CD4-positive, alpha-beta T cell (primary cell): Measurements from ENCODE around the gene COL17A1. TPM values are rescaled to one million over a fixed set of nuclear protein-coding genes. Genes with fewer than 3 reads are reported as not detected.

ENCODE experiments used
- ATAC-seq: fragments of 200-7000 bp; cut with Tn5 transposase; one replicate; pipeline ENCODE4 v1.10.0; 2022; ENCODE audit warnings: mild to moderate bottlenecking; ENCODE audit not compliant: poor library complexity
- CTCF ChIA-PET: fragments of 350-600 bp; sonication (Branson Sonifier 250); formaldehyde crosslinking; loops from one replicate; lab custom pipeline; 2021; ENCODE audit warnings: antibody characterized with exemption, inconsistent platforms; lab: Charles Lee
- POLR2A ChIA-PET: fragments of 350-600 bp; sonication (Branson Sonifier 250); formaldehyde crosslinking; loops from one replicate; lab custom pipeline; 2021; ENCODE audit warnings: antibody characterized with exemption, inconsistent platforms; lab: Charles Lee
- DNase-seq, 14 experiments: peaks; one replicate each; pipeline ENCODE4 v3.0.0-alpha.2; 2013 to 2020; ENCODE audit warnings: mixed read lengths in 2 of 14
- H3K27ac ChIP-seq, 2 donors: one replicate each; pipeline versions ENCODE4 v1.5.1 to v1.7.0; 2013; ENCODE audit warnings: low read length in 2 of 2, low read depth in 1 of 2, mild to moderate bottlenecking in 1 of 2
- H3K27me3 ChIP-seq, 2 experiments: 1 replicate in 1 of 2; 2 replicates in 1 of 2; pipeline versions ENCODE4 v1.6.1 to v1.7.0; 2013; ENCODE audit warnings: low read length in 2 of 2, control low read depth in 1 of 2, mild to moderate bottlenecking in 1 of 2, moderate library complexity in 1 of 2; ENCODE audit not compliant: insufficient read depth in 2 of 2, control insufficient read depth in 1 of 2
- H3K36me3 ChIP-seq: one replicate; pipeline ENCODE4 v1.6.1; 2013; ENCODE audit warnings: low read length, control low read depth; ENCODE audit not compliant: insufficient read depth
- H3K4me1 ChIP-seq: one replicate; pipeline ENCODE4 v1.6.1; 2013; ENCODE audit warnings: low read length, control low read depth; ENCODE audit not compliant: insufficient read depth
- H3K4me3 ChIP-seq: one replicate; pipeline ENCODE4 v1.5.1; 2013; ENCODE audit warnings: mild to moderate bottlenecking, low read length, moderate library complexity
- H3K9me3 ChIP-seq, 2 experiments: 1 replicate in 1 of 2; 2 replicates in 1 of 2; pipeline versions ENCODE4 v1.6.1 to v1.7.0; 2013; ENCODE audit warnings: low read length in 2 of 2, mild to moderate bottlenecking in 2 of 2, control low read depth in 1 of 2, moderate library complexity in 1 of 2; ENCODE audit not compliant: control insufficient read depth in 1 of 2, insufficient read depth in 1 of 2
- H3K27ac Mint-ChIP-seq: one replicate; pipeline ENCODE4 v1.8.0; 2020; ENCODE audit warnings: mixed read lengths
- H3K27me3 Mint-ChIP-seq: one replicate; pipeline ENCODE4 v1.8.0; 2021; ENCODE audit warnings: mixed read lengths
- H3K36me3 Mint-ChIP-seq: one replicate; pipeline ENCODE4 v1.8.0; 2021; ENCODE audit warnings: low read depth, mixed read lengths
- H3K4me1 Mint-ChIP-seq: one replicate; pipeline ENCODE4 v1.8.0; 2021; ENCODE audit warnings: low read depth, mixed read lengths
- H3K4me3 Mint-ChIP-seq: one replicate; pipeline ENCODE4 v1.8.0; 2020; ENCODE audit warnings: mild to moderate bottlenecking, mixed read lengths
- H3K9me3 Mint-ChIP-seq: one replicate; pipeline ENCODE4 v1.8.0; 2020; ENCODE audit warnings: mixed read lengths
- intact Hi-C, 2 experiments: fragments of 100-400 bp; cut with DNase I in 1 of 2; cut with micrococcal nuclease in 1 of 2; formaldehyde crosslinking; loops; one replicate each; pipeline versions ENCODE4 v1.15.1 to v1.9.0; 2023 to 2025; cut with DNase I, micrococcal nuclease
- total RNA-seq, 174 experiments: library from RNA in 2 of 174; stranded (reverse) in 2 of 174; gene quantifications; one replicate each; pipeline ENCODE4 v1.2.3 and lab custom pipeline; 2021 to 2026
- TF ChIP-seq, protein P1 (sequence below): fragments of 200-600 bp; IDR thresholded peaks from one replicate; pipeline ENCODE4 v1.8.0; 2022; ENCODE audit warnings: antibody characterized with exemption, mild to moderate bottlenecking

The COL17A1 gene
- total RNA-seq, 2 experiments from 2014 or later = not detected

DNA sequence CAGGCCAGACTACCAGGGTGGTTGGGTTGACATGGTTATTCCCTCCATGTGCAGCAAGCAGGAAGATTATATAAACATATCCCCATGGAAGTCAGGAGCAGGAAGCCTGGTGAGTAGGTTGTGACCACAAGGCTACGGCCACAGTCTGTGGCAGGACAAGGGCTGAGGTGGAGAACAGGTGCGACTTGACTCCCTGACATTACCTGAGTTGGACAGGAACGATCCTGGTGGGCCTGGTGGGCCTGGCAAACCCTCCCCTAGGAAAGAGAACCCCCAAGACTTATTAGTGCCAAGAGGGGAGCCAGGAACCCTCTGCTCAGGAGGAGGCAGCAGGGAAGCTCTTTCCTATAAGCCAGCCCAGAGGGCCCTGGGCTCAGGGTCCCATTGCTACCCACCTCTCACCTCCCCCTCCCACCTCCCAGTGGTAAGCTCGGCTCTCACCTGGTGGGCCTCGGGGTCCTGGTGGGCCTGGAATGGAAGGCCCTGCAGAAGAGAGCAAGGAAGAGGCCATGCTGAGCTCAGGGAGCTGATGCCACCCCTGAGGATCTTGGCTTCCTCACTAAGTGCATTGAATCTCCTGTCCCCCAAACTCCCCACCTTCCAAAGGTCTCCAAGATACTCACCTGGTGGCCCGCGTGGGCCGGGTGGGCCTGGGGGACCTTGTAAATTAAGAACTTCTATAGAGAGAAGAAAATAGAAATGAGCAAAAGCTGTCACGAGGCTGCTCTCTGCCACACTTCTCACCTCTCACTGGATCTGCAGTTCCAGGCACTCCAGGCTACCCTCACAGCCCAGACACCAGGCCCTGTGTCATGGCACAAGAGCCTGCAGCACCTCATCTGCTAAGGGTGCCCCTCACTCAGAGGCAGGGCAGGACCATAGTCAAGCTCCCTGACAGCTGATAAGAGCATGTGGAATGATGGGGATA lies 44.6 kb downstream of the COL17A1 start:
- intact Hi-C loops = no loop called here
- Histone ChIP-seq H3K9me3 (no peaks in the 10 kb centered on the region), H3K27me3 (no peaks in the 10 kb centered on the region), H3K4me3 (no peak overlapping the region), H3K4me1 (no peaks in the 10 kb centered on the region), H3K27ac (no peak overlapping the region), H3K36me3 (no peaks in the 10 kb centered on the region)
- POLR2A ChIA-PET = no interaction called here
- no peak overlapping the region for H3K4me3 Mint-ChIP-seq
- H3K27ac Mint-ChIP-seq = no peak overlapping the region
- CTCF ChIA-PET = no interaction called here
- H3K36me3 Mint-ChIP-seq = no peaks in the 10 kb centered on the region
- DNase-seq (no peak), ATAC-seq (no peak)
- H3K4me1 Mint-ChIP-seq = no peaks in the 10 kb centered on the region
- no peaks in the 10 kb centered on the region for H3K9me3 Mint-ChIP-seq
- no peaks in the 10 kb centered on the region for H3K27me3 Mint-ChIP-seq
- TF ChIP-seq, protein P1, sequence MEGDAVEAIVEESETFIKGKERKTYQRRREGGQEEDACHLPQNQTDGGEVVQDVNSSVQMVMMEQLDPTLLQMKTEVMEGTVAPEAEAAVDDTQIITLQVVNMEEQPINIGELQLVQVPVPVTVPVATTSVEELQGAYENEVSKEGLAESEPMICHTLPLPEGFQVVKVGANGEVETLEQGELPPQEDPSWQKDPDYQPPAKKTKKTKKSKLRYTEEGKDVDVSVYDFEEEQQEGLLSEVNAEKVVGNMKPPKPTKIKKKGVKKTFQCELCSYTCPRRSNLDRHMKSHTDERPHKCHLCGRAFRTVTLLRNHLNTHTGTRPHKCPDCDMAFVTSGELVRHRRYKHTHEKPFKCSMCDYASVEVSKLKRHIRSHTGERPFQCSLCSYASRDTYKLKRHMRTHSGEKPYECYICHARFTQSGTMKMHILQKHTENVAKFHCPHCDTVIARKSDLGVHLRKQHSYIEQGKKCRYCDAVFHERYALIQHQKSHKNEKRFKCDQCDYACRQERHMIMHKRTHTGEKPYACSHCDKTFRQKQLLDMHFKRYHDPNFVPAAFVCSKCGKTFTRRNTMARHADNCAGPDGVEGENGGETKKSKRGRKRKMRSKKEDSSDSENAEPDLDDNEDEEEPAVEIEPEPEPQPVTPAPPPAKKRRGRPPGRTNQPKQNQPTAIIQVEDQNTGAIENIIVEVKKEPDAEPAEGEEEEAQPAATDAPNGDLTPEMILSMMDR = no peak

DNA sequence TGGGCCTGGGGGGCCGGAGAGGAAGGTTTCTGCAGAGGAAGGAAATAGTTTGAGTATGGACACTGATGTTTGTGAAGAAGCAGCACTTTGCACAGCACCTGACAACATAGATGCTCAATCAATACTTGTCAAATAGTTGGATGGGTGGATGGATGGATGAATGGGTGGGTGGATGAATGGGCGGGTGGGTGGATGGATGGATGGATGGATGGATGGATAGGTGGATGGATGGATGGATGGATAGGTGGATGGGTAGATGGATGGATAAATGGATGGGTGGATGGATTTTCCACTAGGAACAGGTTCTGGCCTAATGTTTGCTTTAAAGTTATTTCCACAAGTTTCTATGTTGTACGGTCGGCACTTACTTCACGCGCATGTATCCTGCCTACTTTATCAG lies 45.3 kb downstream of the COL17A1 start:
- Histone ChIP-seq H3K36me3 (no peaks in the 10 kb centered on the region), H3K4me3 (no peak overlapping the region), H3K9me3 (no peaks in the 10 kb centered on the region), H3K27ac (no peak overlapping the region), H3K27me3 (no peaks in the 10 kb centered on the region), H3K4me1 (no peaks in the 10 kb centered on the region)
- Mint-ChIP-seq H3K27me3 (no peaks in the 10 kb centered on the region), H3K27ac (no peak overlapping the region), H3K9me3 (no peaks in the 10 kb centered on the region), H3K4me3 (no peak overlapping the region), H3K36me3 (no peaks in the 10 kb centered on the region), H3K4me1 (no peaks in the 10 kb centered on the region)
- ATAC-seq = no peak
- TF ChIP-seq, protein P1 = no peak
- DNase-seq = no peak
- intact Hi-C loops = no loop called here
- POLR2A ChIA-PET = no interaction called here
- CTCF ChIA-PET = no interaction called here

DNA sequence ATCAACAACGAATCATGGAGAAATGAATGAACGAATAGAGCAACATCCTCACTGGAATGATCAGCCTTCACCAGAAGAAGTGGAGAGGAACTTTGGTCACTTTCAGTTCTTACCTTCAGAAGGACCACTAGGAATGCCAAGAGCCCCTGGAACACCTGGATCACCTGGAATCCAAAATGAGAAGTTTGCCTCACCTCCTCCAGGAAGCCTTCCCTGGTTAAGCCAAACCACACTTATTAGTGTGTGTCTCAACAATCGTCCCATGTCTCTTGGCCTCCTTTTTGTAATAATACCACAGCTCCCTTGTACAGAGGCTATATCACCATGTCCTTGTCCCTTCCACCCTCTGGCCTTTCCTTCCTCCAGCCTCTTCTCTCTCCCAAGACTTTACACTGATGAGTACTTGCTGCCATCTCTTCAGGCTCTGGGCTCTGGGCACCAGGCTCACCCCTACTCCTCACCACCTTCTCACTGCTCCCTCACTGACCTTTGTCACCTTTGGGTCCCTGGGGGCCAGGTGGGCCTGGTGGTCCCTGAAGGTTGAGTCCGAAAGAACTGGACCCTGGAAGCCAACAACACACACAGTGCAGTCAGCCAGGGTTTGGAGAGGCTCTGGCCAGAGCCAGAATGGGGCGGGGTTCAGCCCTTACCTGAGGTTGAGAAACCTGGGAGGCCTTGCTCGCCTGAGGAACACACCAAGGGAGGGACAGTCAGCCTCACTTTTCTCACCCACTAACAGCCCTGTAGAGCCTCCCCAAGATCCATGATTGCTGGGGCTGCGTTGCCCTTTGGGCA lies 46.5 kb downstream of the COL17A1 start:
- no peaks in the 10 kb centered on the region for H3K36me3 ChIP-seq
- Mint-ChIP-seq H3K9me3 (no peaks in the 10 kb centered on the region), H3K27ac (no peak overlapping the region), H3K36me3 (no peaks in the 10 kb centered on the region), H3K4me3 (no peak overlapping the region), H3K27me3 (no peaks in the 10 kb centered on the region), H3K4me1 (no peaks in the 10 kb centered on the region)
- no peak for DNase-seq
- ChIA-PET POLR2A (interaction anchor here (0.6 kb wide), 1 partner anchor 61 kb away, joined by 3 read pairs; no protein-coding TSS in a partner anchor), CTCF (no interaction called here)
- H3K9me3 ChIP-seq = no peaks in the 10 kb centered on the region
- H3K27ac ChIP-seq = no peak overlapping the region
- TF ChIP-seq, protein P1 = no peak
- H3K4me1 ChIP-seq = no peaks in the 10 kb centered on the region
- intact Hi-C loops = no loop called here
- no peak overlapping the region for H3K4me3 ChIP-seq
- no peak for ATAC-seq
- no peaks in the 10 kb centered on the region for H3K27me3 ChIP-seq
